Suprapubic skin (tissue), 4 donors: ENCODE results near the gene MYH7B. TPM values are rescaled to one million over a fixed set of nuclear protein-coding genes. Genes with fewer than 3 reads are reported as not detected.

Experiments
- DNase-seq, 2 donors: peaks; one replicate each; pipeline ENCODE4 v3.0.0-alpha.2; 2019; ENCODE audit warnings: low spot score in 2 of 2
- H3K27ac ChIP-seq: fragments of 200-600 bp; sonication (generic); one replicate; pipeline ENCODE4 v1.5.1; 2019
- H3K27me3 ChIP-seq: fragments of 200-600 bp; sonication (generic); one replicate; pipeline ENCODE4 v1.5.1; 2019
- H3K36me3 ChIP-seq: fragments of 200-600 bp; sonication (generic); one replicate; pipeline ENCODE4 v1.5.1; 2019
- H3K4me1 ChIP-seq: fragments of 200-600 bp; sonication (generic); one replicate; pipeline ENCODE4 v1.5.1; 2019
- H3K4me3 ChIP-seq: fragments of 200-600 bp; sonication (generic); one replicate; pipeline ENCODE4 v1.5.1; 2019; ENCODE audit warnings: mild to moderate bottlenecking
- H3K9me3 ChIP-seq: fragments of 200-600 bp; sonication (generic); one replicate; pipeline ENCODE4 v1.5.1; 2019
- CTCF ChIP-seq, 2 donors: fragments of 200-600 bp in 1 of 2; fragments of 450-650 bp in 1 of 2; sonication (generic) in 1 of 2; IDR thresholded peaks; one replicate each; pipeline ENCODE4 v1.5.1; 2016 to 2019; ENCODE audit warnings: antibody characterized with exemption in 2 of 2, mild to moderate bottlenecking in 1 of 2, moderate library complexity in 1 of 2
- EP300 ChIP-seq: sonication (generic); formaldehyde crosslinking; IDR thresholded peaks from one replicate; pipeline ENCODE4 v1.6.1; 2017; ENCODE audit warnings: antibody characterized with exemption
- POLR2A ChIP-seq, 2 donors: fragments of 450-650 bp; IDR thresholded peaks; one replicate each; pipeline ENCODE4 v1.6.1; 2017; ENCODE audit warnings: antibody characterized with exemption in 2 of 2, mild to moderate bottlenecking in 2 of 2, moderate library complexity in 2 of 2
- POLR2AphosphoS5 ChIP-seq, 3 donors: sonication (generic); formaldehyde crosslinking; IDR thresholded peaks; one replicate each; pipeline ENCODE4 v1.6.1; 2017; ENCODE audit warnings: antibody characterized with exemption in 3 of 3
- WGBS: methylation state at CpG from one replicate; pipeline ENCODE4 v1.1.5; 2018; 5-methylcytosine and 5-hydroxymethylcytosine counted together
- total RNA-seq, 4 donors: library from RNA; depleted of rRNA; stranded (reverse); fragments of >200 nt; gene quantifications; one replicate each; pipeline ENCODE4 v1.1.0, GENCODE V29; 2016

The MYH7B gene
- total RNA-seq, 4 donors from 2014 or later: 0.18 to 0.97 (median 0.30) TPM; not detected in 1

GRCh38 chr20:34984756-34985261 lies 29.1 kb downstream of the MYH7B start:
- peaks cover 30% of the 10 kb centered on the region for H3K27me3 ChIP-seq

GRCh38 chr20:34985461-34986310 lies 30.0 kb downstream of the MYH7B start:
- Histone ChIP-seq H3K4me1 (peaks cover 11% of the 10 kb centered on the region), H3K27ac (no peak overlapping the region), H3K9me3 (no peaks in the 10 kb centered on the region), H3K4me3 (no peak overlapping the region), H3K36me3 (no peaks in the 10 kb centered on the region), H3K27me3 (peaks cover 30% of the 10 kb centered on the region)
- DNase-seq: no peak
- WGBS: 85% methylated on average over 14 of the region's 25 CpGs
- TF ChIP-seq CTCF (IDR thresholded peaks at IDR 0.05) (no peak), POLR2A (IDR thresholded peaks at IDR 0.05) (no peak), EP300 (no peak), POLR2AphosphoS5 (IDR thresholded peaks at IDR 0.05) (no peak)

More at GRCh38 chr20:34984756-34985261, 29.1 kb downstream of the MYH7B start:
- no peak for DNase-seq
- H3K4me3 ChIP-seq: no peak overlapping the region
- H3K4me1 ChIP-seq: peaks cover 11% of the 10 kb centered on the region
- H3K27ac ChIP-seq: no peak overlapping the region
- no peaks in the 10 kb centered on the region for H3K9me3 ChIP-seq
- H3K36me3 ChIP-seq: no peaks in the 10 kb centered on the region
- 62% methylated on average over 16 of the region's 18 CpGs for WGBS
- no peak for TF ChIP-seq POLR2AphosphoS5 (IDR thresholded peaks at IDR 0.05)

GRCh38 chr20:34986311-34987287 lies 30.9 kb downstream of the MYH7B start:
- WGBS: 72% methylated on average over 24 of the region's 24 CpGs
- Histone ChIP-seq H3K4me3 (no peak overlapping the region), H3K36me3 (no peaks in the 10 kb centered on the region), H3K27me3 (peaks cover 30% of the 10 kb centered on the region), H3K9me3 (no peaks in the 10 kb centered on the region), H3K4me1 (peaks cover 11% of the 10 kb centered on the region), H3K27ac (no peak overlapping the region)
- TF ChIP-seq EP300: no peak
- no peak for TF ChIP-seq POLR2A (IDR thresholded peaks at IDR 0.05)
- no peak for TF ChIP-seq POLR2AphosphoS5 (IDR thresholded peaks at IDR 0.05)
- no peak for TF ChIP-seq CTCF (IDR thresholded peaks at IDR 0.05)
- no peak for DNase-seq

- Histone ChIP-seq H3K4me1 (peaks cover 11% of the 10 kb centered on the region), H3K4me3 (no peak overlapping the region), H3K27me3 (peaks cover 30% of the 10 kb centered on the region), H3K9me3 (no peaks in the 10 kb centered on the region), H3K27ac (no peak overlapping the region), H3K36me3 (no peaks in the 10 kb centered on the region)
- WGBS: 76% methylated on average over 15 of the region's 15 CpGs
- TF ChIP-seq POLR2A (IDR thresholded peaks at IDR 0.05) (no peak), CTCF (IDR thresholded peaks at IDR 0.05) (no peak), POLR2AphosphoS5 (IDR thresholded peaks at IDR 0.05) (no peak), EP300 (no peak)
- no peak for DNase-seq
Measured at GRCh38 chr20:34987288-34988190, 31.9 kb downstream of the MYH7B start.

GRCh38 chr20:34988191-34988540 lies 32.5 kb downstream of the MYH7B start:
- Histone ChIP-seq H3K4me1 (peaks cover 11% of the 10 kb centered on the region), H3K27me3 (peaks cover 30% of the 10 kb centered on the region), H3K4me3 (no peak overlapping the region), H3K9me3 (no peaks in the 10 kb centered on the region), H3K36me3 (peaks cover 2% of the 10 kb centered on the region), H3K27ac (no peak overlapping the region)
- WGBS: 78% methylated on average over 12 of the region's 12 CpGs
- TF ChIP-seq EP300 (no peak), POLR2AphosphoS5 (IDR thresholded peaks at IDR 0.05) (no peak), CTCF (IDR thresholded peaks at IDR 0.05) (no peak), POLR2A (IDR thresholded peaks at IDR 0.05) (no peak)
- no peak for DNase-seq
